Hepatocyte (in vitro differentiated cells): ENCODE results near the gene OSBPL10.

Experiments
- CTCF ChIP-seq: fragments of 200-600 bp; sonication (generic); IDR thresholded peaks from 2 replicates; pipeline ENCODE4 v1.5.1; 2016; ENCODE audit warnings: antibody characterized with exemption, mild to moderate bottlenecking; ENCODE audit not compliant: poor library complexity
- EZH2 ChIP-seq: fragments of 200-600 bp; sonication (generic); IDR thresholded peaks from 2 replicates; pipeline ENCODE4 v1.6.1; 2016; ENCODE audit warnings: antibody characterized with exemption, mild to moderate bottlenecking, borderline replicate concordance
- EZH2phosphoT487 ChIP-seq: fragments of 200-600 bp; sonication (generic); IDR thresholded peaks from one replicate; pipeline ENCODE4 v1.6.1; 2018; ENCODE audit warnings: antibody characterized with exemption, mild to moderate bottlenecking, low read depth, moderate library complexity; ENCODE audit not compliant: unreplicated experiment, severe bottlenecking

DNA sequence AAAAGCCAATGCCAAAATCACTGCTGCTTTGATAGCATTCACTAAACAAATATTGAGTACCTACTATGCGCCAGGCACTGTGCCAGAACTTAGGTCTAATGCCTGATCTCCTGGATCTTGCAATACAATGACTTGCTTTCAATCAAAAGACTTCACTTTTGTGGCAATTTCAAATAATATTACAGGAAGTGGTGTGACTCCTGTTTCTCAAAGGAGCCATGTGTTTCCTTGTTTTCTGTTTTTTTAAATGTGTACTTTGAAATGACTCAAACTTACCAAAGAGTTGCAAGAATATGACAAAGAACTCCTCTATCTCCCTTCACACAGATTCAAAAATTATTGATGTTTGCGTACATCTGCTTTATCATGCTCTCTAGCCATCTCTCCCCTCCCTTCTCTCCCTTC lies 18.3 kb downstream of the OSBPL10 start:
- no peak for TF ChIP-seq CTCF
- TF ChIP-seq EZH2 = no peak
- no peak for TF ChIP-seq EZH2phosphoT487
